AML-193 (cell line): Measurements from ENCODE around the gene NEBL.

Experiments used
- DNase-seq, 2 experiments: peaks; one replicate each; lab custom pipeline; 2025; lab: John Stamatoyannopoulos, UW

The NEBL gene

DNA sequence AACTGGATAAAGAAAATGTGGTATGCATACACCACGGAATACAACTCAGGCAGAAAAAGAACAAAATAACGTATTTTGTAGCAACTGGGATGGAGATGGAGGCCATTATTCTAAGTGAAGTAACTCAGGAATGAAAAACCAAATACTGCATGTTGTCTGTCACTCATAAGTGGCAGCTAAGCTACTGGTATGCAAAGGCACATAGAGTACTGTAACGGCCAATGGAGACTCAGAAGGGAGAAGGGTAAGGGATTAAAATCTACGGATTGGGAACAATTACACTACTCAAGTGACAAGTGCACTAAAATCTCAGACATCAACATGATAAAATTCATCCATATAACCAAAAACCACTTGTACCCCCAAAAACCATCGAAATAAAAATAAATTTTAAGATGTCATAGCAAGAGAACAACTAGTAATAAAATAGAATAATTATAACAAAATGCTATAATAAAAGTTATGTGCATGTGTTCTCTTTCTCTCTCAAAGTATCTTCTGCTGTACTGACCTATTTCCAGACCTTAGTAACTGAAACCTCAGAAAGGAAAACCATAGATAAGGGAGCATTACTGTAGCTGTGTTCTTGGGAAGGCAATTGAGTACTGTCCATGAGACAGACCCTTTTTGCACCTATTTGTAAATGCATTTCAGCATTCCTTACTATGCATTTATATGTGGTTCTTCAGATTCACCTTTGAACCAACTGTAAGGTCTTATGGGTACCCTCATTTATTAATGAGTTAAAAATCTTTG is 6.7 kb upstream of the NEBL start:
- no peak for DNase-seq

DNA sequence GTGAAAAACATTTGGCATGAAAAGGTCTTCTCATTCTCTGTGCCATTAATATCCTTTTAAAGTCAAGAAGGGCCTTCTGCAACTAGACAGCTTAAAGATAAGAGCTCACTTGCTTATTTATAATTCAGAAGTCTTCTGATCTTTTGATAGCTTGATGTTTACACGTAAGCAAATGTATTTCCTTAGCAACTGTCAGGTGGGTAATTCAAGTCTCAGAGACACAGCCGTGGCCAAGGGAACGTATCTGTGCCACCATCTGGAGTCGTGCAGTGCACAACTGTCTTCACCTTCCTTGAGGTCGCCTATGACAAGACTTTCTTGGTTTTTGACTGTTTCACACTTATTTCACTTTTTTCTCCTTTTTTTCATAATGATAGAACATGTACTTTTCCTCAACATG is 4.0 kb upstream of the NEBL start:
- DNase-seq = no peak

DNA sequence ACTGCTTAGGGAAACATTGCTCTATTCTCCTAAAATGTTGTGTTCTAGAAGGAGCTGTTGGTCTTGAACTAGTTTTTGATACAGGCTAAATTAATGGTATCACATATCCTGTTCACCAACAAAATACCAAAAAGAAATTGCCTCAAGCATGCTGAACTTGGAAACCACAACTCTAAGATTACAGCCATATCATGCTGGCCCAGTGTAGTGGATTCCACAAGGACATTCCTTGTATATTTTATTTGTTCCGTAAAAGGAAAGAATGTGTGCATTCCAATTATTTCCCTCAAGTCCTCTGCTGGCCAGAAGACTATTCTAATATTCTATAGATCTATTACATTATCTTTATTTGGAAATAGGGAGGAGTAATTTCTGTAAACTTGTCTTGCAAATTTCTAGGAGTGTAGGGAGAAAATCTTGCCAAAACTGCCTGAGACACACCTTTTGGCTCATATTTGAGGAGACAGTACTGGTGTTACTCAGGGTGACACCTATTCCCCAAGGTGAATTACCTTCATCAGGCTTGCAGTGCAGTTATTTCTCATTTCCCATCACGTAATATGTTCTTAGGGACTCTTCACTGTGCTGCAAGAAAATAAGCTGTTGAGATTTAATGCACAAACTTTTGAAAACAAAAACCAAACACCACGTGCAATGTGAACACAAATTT is 1.9 kb upstream of the NEBL start:
- DNase-seq = no peak

DNA sequence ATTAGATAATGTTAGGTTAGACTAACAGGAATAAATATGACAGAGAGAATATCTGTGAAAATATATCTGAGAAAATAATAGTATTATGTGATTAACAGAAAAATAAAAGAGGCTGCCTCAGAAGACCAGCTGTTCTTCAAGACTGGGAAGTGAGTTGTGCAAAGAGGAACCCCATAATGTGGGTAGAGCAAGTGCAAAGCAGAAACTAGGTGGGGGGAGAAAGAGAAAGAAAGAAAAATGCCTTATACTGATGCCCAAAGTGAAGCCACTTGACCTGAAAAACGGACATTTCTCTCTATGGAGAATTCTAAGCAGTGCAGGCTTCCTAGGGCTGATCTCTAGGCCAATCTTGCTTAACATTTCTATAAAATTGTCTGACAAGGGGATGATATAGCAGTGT is 3.8 kb downstream of the NEBL start:
- no peak for DNase-seq

DNA sequence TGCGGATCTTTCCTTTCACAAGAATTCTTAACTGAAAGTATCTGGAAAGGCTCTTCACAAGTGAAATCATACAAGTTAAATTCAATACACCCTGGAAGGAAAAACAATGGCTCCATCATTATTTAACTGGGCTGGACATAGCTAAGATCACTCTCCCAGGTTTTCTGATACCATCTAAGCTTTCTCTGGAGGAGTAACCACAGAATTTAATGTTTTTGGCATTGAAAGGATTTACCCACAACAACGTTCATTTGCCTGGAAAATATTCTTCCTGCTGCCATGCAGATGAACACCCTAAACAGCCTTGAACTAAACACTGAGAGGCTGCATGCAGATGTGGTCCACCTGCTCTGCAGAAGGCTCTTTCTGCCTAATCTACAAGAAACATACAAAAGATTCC is 4.3 kb downstream of the NEBL start:
- no peak for DNase-seq

DNA sequence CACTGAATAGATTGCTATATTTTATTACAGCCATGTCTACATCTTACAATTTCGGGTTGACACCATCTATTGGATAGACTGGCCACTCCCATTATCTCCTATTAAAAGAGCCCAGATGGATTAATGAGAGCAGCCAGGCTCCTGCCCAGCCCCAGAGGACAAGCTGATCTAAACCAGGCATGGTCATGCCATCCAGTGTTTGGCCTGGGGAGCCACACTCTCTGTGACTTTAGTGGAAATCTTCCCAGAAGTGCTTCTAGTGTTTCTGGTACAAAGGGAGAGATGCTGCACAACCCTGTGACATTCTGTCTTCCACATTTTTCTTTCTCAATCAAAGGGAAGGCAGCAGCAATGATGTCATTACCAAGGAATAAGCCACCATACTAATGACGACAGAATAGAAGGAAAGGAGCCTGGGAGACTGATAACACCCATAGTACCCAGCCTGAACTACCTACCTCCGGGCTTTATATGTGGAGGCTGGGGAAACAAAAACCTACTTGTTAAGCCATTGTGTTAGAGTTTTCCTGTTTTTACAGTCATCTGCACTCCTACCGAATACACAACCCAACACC is 5.0 kb downstream of the NEBL start:
- DNase-seq = no peak

DNA sequence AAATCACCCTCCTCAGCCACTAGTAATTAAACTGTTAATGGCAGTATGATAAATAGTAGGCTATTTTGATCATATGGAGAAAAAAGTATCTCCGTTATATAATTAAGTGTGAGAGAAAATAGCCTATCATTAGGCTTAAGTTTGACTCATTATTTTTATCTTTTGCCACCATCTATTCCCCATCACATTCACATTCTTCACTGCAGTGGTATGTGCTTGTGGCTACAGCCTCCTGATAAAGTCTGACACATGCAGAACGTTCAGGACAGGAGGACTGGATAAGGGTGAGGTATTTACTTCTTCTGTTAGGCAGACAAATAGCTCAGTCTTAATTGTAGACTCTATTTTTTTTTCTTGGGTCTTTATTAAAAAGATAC is 5.8 kb downstream of the NEBL start:
- DNase-seq = no peak

DNA sequence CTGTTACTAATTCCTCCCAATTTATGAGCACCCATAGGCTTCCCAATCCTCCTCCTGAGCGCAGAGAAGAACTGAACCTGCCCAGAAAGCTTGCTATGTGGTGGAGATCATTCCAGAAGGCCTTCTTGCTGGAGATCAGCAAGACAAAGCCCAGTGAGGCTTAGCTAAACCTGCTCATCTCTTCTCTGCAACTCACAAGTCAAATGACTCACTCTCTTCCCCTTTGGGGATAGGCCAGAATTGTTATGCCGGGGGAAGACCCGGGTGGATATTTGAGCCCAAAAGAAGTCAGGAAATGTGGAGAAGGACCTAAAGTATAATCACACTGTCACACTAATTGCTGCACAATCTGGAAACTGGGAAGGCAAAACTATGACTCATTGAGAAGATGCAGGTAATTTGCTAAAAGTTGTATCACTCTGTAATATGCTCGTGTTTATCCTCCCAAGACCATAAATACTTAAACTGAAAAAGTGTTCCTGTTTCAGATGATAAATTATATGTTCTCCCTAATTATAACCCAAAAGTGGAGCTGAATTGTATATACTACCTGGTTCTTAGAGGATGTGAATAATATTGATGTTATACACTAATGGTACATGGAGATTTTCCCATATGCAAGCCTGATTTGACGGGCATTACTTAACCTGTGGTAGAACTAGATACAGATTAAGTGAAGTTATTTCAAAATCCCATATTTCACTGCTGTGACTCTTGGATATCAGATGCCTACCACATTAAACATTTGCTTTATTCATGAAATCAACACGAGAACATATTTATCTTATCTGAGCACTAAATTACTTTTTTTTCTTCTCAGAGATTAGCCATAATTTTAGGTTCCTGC is 6.4 kb downstream of the NEBL start:
- no peak for DNase-seq

DNA sequence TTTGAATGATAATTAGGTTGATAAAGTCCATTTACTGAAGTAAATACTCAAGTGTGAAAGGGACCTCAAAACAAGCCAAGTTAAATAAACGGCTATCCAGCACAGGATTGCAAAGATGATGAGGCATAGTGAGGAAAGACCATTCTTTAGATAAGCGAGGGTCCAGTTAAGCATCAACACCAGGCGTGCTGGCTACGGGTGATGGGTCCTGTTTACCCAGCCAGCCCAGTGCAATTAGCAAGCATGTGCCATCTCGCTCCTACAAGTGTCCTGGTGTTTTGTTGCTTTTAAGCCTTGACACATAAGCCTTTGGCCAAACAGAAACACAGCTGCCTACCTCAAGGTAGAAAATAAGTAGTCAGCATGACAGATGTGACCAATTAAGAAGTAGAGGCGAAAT is 7.1 kb downstream of the NEBL start:
- DNase-seq = no peak

DNA sequence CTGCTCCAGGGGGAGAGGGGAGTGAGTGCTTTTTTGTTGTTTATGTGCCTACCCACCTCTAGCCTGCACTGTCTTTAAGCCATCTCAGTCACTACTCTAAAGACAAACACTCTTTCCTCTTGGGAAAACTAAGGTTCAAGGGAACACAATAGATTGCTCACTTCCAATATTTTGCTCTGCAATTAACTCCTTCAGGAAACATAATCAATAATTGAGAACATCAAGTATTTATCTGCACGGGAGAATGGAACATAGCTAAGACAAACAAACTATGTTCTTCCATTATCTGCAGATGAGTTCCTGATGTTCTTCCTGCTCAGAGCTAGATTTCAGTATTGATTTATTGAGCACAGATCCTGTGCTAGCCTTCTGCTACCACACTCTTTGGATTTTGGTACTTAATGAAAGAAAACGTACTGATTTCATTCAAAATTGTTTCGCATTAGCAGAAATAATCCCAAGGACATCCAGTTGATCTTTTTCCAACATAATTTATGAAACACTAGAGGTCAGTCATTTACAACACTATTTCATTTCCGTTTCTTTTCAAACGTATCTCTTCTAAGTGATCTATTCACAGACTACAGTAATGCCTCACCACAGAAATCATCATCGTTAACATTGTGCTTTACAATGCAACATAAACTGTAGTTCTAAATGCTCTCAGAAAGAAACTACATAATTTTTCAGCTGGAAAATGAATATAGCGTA is 8.3 kb downstream of the NEBL start:
- DNase-seq = no peak

DNA sequence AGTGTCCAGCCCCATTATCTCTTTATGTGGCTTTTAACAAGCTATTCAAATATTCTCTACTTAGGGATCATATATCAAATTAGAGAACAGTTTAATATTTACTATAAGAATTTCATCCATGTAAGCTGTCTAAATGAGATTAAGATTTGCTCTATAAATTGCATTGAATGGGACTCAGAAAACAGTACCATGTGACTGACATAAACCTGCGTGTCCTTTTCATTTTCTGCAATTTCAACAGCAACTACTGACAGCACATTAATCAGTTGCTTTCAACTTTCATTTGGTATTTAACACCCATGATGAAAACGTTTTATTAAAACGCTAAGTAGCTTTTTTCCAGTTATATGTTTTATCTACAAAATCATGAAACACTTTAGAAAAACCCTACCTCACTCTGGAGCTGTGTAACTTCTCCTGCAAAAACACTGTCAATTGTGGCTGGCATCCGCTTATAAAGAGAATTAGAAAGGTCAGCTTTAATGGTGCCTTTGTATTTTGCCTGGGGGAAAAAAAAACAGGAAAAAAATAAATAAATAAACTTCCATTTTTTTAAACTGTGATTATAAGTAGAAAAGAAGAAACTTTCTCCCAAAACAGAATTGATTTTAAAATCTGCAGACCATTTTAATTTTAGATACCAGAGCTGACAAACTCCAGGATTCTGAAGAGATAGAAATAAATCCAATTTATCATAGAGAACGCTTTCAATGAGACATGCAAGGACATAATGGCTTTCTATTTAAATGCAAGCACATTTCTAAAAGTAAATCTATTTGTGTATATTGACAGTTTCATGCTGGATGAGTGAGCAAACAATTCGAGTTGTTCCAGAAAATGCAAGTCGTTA is 9.2 kb downstream of the NEBL start:
- no peak for DNase-seq

DNA sequence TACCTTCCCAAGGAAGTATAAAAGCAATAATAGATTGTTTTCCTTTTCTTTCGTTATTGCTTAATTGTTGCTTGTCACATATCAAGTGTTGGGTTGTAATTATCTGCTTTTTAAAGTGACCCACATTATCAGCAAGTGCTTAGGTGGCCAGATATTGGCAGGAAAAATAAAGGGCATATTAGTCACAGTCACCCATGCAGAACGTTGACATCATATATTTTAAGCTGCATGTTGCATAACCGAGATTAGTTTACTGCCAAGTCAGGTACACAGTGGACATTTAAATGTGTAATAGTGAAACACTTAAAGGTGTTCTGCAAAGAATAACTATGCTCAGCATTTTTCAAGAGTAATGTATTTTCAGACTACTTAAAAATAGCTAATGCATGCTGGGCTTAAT is 11.4 kb downstream of the NEBL start:
- DNase-seq = no peak

DNA sequence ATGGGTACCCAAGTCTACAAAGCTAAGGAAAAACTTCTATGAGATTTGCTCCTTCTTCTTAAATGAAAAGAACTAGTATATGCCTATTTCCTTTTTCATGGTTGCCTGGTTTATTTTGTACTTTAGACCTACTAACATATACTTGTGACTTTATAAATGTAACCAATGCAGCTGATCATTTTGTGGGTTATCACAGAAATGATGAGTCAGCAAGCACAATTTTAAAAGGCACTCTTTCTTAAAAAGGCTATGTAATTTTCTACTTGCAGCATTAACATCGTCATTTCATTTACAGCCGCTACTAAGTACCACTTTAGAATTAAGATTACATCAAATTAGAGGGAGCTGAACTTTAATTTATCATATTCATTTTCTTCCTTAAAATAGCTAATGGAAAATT is 13.6 kb downstream of the NEBL start:
- no peak for DNase-seq

DNA sequence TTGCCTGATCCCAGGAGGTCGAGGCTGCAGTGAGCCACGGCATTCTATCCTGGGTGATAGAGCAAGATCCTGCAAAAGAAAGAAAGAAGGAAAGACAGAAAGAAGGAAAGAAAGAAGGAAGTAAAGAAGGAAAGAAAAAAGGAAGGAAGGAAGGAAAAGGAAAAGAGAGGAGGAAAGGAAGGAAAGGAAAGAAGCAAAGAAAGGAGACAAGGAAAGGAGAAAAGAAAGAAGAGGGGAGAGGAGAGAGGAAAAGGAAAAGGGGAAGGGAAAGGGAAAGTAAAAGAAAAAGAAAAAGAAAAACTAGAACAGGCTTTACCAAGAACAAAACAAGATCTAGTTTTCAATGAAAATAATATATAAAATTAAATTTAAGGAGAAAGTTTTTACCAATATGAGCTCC is 15.0 kb downstream of the NEBL start:
- no peak for DNase-seq

DNA sequence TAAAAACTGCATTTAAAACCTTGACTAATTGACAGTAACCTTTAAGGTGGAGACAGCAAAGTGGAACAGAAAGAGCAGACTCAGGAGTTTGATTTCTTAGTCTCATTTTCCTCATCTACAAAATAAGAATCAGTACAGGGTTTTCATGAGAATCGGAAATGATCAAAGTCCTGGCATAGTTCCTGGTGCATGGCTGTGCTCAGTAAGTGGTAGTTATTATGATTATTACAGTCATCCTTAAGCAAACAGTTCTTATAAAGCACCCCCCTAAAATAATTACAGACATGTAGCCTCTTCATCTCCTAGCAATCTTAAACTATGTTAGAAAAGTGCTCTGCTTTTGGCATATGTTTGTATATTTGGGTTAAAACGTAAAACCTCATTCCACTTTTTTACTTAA is 18.0 kb downstream of the NEBL start:
- no peak for DNase-seq

DNA sequence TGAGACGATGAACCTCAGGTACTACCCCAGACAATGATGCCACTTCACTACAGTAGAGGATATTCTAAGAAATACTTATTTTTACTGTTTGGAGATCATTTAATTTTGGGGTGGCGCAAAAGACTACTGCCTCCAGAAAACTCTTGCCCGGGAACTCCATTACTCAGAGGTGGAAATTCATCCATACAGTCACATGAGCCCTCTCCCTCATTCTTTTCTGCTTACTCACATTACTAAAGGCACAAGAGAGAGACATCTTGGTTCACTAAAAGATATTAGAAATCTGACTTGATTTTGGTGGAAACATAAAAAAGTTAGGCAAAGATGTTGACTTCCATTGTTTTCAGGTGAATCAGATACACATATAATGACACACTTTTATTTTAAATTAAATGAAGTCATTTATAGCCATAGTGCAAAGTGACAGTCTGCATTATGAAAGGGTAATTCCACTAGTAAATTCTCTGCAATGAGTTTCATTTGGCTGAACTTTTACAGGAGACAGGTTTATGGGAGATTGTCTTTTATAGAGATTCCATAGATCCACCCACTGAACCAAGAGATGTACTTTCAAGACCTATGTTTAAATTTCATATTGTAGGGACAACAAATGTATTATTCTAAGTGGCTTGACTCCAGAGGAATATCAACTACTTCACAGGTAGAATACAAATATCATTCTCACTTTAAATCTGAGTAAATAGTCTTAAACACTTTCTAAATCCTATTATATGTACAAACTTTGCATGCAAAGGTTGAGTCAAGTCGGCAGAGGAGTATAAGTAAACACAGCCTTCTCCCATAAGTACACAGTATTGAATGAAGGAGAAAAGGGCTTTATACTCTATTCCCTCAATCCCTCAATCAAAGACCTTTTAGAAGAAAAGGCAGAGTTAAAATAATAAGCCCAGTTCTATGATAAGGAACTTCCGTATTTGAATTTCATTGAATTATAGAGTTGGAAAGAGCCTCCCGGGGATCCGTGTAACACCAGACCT is 18.8 kb downstream of the NEBL start:
- no peak for DNase-seq

DNA sequence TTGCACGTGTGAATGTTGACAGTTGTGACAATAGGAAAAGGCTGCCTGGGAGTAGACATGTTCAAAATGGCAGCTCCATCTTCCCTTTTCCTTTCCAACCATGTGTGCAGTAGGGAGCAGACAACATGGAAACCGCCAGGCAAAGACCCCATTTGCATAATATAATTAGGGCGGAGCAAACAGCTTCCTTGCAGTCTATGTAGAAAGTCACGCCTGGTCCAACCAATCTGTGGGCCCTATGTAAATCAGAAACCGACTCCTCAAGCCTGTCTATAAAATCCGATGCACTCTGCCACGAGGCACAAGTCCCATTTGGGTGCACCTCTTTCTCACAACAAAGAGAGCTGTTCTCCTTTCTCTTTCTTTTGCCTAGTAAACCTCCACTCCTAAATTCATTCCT is 19.6 kb downstream of the NEBL start:
- no peak for DNase-seq

DNA sequence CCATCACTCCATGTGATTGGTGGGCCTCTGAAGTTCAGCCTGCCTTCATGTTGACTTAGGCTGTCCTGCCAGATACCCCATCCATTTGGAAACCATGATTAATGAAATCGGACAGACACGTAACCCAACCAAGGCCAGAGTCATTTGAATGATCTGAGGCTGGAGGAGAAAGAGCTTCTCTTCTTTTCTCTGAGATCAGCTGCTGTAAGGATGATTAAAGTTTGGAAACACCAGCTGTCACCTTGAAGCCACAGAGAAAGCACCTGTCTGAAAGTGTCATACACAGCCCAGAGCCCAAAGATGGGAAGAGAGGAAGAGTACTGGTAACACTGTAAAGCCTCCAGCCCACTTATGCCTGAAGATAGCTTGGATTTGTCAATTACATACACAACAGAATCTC is 22.9 kb downstream of the NEBL start:
- DNase-seq = no peak

DNA sequence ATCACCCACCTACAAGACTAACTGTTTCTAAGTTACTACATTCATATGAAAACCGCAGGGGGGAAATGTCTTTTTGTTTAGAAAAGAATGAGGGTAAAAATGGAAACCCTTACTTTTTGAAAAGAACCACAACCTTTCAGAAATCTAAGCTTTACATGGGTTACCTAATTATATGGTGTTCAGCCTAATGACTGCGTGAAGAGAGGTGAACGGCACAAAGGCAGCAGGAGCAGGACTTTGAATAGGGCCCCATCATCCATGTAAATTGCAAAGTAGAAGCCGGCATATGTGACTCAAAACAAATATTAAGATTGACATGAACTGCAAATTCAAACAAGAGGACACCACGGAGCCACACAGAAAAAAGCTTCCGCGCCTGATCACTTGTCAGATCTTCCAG is 25.1 kb downstream of the NEBL start:
- DNase-seq = no peak

DNA sequence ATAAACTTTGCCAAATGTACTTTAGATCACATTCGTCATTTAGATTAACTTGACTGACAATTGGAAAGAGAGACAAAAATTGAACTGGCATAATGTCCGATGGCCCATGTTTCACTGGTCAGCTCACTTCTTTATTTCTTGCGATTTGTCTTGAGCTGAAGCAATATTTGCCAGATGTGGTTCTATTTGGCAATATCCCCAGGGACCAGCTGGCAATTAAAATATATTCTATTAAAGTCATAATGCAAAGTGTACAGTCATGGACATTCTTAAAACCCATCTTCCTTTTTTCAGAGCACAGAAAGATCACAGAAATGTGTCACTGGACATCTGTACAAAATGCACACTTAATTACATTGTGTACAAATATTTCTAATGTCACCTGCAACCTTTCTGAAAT is 26.3 kb downstream of the NEBL start:
- DNase-seq = no peak
